ENCODE data around the gene HSBP1.

HSBP1 gene

DNA sequence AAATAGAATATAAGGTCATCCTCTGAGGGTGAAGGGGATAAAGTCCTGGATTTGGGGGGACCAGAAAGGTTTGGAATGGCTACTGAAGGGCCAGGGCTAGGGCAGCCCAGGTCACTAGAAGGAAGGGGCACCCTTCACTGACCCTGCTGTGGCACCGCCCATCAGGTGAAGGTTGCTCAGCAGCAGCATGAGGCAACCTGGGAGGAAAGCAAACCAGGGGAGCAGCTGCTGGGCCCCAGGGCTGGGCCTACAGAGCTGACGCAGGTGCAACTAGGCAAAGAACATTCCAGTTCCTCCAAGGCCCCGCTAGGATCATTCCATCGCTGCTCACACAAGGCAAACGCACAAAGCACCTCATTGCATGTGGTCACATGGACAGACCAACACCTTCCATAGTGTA lies 3.4 kb upstream of the HSBP1 start:
- DNase-seq, result no peak

DNA sequence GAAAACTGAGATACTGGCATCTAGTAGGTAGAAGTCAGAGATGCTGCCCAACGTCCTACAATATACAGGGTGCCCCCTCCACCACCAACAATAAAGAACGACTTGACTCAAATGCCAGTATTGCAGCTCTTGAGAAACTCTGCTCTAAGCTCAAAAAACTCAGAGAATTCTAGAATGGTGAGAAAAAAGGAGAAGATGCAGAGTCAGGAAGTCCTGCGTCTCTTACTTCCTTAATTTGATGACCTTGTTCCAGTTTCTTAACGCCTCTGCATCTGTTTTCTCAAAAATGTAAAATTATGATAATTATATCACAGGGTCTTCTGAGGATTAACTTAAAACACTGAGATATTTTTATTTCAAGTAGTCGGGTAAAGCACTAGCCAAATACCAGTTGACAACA lies 1.7 kb upstream of the HSBP1 start:
- no peak for DNase-seq

DNA sequence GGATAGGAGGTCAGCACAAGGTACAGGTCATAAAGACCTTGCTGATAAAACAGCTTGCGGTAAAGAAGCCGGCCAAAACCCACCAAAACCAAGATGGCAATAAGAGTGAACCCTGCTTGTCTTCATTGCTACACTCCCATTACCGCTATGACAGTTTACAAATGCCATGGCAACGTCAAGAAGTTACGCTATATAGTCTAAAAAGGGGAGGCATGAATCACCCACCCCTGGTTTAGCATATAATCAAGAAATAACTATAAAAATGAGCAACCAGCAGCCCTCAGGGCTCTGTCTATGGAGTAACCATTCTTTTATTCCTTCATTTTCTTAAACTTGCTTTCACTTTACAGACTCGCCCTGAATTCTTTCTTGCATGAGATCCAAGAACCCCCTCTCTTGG lies 1.0 kb upstream of the HSBP1 start:
- DNase-seq, result no peak

DNA sequence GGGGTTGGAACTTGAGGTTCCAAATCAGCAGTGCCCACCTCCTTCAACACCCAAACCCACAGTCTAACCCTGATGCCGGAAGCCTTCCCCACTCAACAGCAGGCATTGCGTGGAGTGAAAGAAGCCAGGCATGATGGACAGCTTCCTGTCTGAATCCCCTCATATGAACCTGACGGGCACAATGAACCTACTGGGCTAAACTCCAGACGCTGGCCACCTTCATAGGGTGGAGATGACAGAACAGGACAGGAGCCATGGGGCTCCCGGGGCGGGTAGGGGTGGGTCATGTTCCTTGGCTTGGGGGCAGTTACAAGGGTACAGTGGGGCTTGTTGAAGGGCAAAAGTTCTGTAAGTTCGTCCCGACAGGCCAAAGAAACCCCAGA lies 460 bp upstream of the HSBP1 start:
- no peak for DNase-seq

DNA sequence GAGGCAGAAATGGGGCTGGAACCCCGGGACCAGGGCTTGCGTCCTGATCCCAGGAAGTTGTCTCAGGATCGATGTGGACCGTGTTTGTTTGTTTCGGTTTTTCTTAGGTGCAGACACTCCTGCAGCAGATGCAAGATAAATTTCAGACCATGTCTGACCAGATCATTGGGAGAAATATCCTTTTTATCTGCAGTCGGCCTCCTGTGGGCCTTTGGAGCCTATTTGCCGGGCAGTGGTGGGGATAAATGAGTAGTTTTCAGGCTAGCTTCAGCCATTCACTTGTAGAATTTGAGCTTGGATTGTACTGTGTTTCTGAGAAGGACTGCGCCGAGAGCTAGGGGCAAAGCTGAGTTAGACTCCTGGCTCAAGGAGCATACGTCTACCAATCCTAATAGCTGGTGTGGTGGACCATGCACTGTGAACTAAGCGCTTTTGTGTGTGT lies 816 bp downstream of the HSBP1 start:
- no peak for DNase-seq

DNA sequence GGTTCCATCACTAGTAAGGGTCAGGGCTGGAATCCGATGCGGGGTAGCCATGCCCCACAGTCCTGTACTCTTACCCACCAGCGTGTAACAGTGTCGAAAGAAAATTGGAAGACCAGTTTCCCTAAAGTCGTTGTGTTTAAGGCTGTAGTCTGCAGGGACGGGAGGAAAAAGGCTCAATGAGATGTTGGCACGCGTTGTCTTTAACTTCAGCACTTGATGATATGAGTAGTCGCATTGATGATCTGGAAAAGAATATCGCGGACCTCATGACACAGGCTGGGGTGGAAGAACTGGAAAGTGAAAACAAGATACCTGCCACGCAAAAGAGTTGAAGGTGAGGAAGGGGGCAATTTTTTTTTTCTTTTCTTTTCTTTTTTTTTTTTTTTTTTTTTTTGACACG lies 1.3 kb downstream of the HSBP1 start:
- no peak for DNase-seq

DNA sequence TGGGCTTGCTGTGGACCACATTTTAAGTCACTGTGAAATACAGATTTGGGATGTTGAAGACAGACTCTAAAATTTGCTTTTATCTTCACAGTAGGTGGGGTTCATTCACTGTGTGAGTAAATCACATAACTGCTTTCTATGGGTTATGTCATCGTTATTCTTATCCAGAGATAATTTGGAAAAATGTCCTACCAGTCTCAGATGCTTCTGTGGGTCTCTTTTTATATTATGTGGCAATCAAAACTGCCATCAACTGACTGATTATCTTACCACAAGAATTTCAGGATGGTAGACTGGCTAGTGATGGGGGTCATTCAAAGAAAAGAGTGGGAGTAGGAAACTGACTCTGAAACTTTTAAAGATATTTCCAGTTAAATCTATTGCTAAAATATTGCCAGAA lies 3.1 kb downstream of the HSBP1 start:
- DNase-seq, result no peak

DNA sequence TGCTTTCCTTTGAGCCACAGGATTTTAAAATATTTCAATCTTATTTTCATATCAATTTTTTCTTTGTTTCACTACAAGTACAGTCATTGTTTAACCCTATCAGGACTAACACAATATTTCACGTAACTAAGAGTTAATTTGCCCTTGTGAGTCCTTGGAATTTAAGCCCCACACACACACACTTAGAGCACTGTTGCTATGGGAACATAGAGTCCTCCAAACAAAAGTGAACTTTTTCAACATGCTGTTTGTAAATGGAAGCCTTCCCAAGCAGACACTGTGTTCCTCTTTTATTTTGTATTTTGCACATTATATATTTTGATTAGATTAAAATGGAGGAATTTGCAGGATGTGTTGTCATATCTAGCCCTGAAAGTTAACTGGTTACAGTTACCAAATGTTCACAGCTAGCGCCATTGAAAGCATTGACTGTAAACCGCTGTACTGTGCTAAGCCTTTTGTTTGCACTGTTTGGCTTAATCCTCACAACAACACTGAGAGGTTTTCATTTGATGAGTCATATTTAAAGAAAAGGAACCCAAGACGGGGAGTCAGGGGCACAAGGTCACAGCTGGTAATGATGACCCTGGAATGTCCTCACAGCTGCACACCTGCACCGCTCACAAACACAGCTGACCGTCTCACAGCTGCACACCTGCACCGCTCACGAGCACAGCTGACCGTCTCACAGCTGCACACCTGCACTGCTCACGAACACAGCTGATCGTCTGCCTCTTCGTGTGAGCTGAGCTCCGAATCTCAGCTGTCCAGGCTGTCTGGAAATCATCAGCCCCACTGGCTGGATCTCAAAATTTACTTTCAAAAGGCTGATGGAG lies 6.3 kb downstream of the HSBP1 start:
- DNase-seq, result no peak

DNA sequence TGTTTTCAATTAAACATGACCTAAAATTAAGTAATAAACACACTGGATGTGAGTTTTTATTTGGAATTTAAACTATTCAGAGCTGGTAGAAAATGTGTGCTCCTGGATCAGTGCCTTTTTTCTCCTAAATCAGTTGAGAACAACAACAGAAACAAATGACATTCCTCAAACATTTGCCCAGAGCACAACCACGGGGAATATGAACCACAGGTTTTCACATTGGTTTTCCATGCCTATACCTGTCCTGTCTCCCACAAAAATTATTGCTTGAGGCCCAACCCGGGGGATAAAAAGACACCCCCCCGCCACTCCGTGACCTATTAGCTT lies 6.8 kb downstream of the HSBP1 start:
- DNase-seq, result no peak

DNA sequence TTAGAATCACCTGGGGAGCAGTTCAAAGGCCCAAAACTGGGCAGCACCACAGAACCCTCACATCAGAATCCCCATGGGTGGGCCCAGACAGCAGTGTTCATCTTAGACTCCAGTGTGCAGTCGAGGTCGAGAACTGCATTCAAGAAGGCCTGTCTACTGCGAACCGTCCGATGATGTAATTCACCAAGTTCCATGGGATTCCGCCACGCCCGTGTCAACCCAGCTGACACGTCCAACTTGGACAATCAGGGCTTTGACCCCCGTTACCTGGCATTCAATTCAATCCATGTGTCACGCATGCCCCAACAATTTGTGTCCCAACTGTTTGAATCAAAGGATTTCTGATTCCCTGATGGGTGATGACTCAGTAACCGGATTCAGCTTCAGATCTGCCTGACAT lies 9.2 kb downstream of the HSBP1 start:
- DNase-seq, result no peak

DNA sequence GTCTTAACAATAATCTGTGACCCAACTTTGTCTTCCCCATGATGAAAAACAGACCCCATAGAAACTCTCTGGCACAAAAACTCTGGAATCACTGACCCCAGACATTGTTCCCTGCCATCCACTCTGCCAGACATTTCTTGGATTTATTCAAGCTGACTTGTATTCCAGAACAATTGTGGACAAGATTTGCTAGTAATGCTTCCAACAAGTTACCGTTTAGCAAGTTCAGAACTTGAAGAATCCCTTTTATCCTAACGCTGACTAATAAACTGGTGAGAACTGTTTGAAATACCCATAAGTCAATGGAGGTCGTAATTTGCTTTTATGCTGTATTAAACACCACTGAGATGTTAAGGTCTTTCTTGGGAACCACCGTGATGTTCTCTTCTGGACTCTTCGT lies 10.5 kb downstream of the HSBP1 start:
- no peak for DNase-seq

DNA sequence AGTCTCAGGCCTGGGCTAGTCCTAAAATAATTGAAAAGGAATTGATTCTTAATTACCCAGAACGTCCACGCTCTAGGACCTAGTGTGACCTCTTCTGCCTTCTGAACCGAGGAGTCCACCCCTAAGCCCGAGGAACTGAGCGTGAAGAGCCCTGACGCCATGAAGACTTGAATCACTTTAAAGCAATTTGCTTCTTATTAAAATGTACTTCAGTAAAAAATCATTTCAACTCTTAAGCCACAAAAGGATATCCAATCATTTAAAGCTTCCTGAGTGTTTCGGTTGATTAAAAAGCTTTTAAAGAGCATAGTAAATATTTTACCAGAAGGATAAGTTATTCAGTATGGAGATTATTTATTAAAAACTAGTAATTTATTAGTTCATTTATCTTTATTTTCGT lies 11.6 kb downstream of the HSBP1 start:
- DNase-seq, result no peak

DNA sequence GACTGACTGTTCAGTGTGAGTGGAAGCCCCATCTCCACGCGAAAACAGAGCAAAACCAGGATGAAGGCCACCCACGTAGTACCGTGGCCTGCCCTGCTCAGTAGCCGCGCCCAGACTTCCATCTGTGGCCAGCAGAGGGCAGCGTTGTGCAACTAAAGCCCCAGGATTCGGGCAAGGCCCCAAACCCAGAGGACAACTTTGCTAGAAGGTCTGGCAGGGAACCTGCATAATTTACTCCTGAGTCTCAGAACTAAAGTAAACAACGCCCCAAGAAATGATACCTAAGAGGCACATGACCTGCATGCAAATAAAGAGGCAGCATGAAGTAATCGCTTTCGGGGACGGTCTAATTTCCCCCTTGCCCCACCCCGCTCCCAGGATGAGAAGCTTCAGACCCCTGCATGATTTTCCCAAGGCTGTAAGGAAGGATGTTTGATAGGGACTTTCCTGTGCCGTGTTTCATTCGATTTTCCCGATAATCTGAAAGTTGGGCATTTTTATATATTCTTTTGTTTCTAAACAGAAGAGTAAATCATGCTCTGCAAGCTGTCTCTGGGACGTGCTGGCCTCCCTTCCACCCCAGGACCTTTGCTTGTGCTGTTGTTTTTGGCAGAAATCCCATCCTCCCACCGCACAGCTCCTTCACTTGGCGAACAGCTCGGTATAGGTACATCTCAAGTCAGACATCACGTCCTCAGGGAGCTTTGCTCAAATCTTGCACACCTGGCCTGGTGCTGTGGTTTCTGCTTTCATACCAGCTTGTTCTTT lies 18.6 kb downstream of the HSBP1 start:
- peak; percentile 44 for DNase-seq

DNA sequence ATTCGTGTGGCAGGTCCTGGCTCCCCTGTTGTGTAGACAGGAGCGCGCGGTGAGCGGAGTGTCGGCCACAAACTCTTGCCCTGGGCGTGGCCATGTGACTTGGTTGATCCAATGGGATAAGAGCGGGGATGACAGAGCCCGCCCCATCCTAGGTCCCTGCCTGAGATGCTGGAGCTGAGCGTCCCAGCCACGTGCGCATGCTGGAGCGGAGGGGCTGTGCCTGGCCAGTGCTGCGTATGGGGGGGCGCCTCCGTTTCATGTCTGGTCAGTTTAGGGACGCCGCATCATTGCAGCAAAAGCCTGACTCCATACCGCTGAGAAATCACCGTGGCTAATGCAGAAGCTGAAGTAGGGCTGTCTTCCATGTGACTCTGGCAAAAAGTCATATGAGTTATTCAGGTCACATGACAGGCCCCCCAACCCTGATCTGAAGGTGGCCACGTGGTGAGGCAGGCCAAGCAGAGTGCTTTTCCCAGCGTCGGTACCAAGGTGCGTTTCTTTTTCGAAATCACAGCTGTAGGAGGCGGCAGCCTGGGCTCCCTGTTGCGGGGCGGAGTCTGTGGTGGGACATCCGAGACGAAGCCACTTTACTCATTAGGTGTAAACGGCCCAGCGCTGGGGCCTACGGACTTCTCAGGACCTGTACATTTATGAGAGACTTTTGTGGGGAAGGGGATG lies 22.5 kb downstream of the HSBP1 start:
- no peak for DNase-seq

DNA sequence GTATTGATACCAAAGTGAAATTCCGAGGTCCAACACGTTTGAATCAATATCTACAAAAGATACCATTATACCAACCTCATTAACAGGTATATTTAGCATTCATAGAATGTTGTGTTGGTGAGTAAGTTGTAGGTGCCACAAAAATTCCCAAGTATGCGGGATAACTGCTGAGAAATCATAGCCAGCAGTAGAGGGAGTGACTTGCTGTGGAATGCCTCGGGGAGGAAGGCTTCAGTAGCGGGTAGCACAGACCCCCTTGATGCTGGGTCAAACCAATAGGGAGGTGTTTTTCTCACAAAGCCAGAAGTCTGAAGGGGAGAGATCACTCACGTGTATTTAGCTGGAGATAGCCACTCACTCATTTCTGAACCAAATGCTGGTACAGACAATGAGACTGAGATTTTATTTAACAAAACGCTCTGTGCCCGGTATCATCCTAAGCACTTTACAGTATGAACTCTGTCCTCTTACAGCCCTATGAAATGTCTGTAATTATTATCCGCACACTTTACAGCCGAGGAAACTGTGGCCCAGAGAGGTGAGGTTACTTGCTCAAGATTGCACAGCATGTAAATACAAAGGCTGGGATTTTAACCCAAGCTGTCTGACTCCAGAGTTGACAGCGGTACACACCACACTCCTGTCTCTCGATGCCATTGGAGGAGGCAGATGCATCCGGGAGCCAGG lies 23.1 kb downstream of the HSBP1 start:
- DNase-seq, result no peak

DNA sequence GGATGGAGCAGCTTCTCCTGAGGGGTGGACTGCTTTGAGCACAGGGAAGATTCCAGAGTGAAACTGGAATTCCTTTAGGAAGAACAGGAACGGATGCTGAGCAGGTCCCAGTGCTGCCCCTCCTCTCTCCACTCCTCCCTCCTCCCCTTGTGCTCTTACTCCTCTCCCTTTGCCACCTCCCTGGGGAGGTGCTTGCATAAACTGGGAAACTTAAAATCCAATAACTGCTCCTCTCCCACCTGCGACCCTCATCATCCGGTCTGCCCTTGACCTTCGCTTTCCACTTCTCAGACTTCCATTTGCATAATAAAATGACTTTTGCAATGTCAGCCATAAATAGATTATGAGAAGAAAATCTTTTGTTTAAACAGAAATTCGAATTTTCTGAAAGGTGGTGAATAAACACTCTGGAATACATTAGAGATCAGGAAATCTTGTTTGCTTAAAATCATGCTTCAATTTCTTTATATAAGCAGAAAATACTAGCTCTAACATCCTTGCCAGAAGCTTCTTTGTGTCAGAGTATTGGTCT lies 23.7 kb downstream of the HSBP1 start:
- DNase-seq, result no peak

DNA sequence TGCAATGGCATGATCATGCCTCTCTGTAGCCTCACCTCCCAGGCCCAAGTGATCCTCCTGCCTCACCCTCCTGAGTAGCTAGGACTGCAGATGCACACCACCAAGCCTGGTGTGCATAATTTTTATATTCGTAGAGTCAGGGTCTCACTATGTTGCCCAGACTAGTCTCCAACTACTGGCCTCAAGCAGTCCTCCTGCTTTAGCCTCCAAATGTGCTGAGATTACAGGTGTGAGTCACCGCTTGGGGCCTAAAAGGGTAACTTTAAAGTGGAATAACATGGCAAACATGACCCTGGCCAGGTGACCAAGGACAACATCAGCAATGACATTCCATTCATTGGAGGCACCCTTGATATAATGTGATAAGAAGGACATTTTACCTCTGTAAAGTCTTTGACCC lies 26.1 kb downstream of the HSBP1 start:
- DNase-seq, result no peak

DNA sequence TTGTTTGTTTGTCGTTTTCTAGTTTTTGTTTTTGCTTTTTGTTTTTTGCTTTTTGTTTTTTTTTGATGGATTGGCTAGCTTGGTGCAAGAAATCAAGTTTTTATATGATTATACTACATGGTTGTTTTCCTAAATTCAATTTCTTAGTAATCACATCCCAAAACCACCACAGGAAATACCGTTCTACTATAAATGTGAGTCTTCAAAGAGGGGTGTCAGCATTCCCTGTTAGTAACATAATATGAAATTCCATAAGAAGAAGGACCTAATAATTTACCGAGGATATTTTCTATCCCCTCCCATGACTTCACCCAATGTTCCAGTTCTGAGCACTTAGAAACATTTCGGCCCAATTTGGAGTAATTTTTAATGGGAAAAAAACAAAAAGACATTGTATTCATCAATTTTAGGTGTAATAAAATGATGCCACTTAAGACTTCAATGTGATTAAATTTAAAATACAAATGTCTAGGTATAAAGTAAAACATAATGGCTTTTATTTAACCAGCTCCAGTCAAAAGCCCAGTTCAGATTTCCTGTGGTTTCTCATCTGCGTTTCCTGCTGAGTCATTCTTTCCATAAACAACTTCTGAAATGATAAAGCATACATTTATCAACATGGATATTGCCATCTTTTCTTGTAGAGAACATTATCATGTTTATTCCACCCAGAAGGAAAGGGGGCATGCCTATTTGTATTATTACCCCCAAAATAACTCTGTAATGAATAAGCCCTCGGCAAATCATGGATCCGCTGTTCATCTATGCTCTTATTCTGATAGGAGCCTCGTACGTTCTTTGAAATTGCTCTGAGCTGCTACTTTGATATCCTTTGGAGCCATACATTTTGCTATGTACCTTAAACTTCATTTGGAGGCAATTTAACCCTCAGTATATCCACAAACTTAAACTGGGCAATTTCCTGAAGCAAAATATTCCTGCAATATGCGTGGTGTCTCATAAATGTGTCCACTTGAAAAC lies 28.1 kb downstream of the HSBP1 start:
- DNase-seq, result peak; percentile 66

DNA sequence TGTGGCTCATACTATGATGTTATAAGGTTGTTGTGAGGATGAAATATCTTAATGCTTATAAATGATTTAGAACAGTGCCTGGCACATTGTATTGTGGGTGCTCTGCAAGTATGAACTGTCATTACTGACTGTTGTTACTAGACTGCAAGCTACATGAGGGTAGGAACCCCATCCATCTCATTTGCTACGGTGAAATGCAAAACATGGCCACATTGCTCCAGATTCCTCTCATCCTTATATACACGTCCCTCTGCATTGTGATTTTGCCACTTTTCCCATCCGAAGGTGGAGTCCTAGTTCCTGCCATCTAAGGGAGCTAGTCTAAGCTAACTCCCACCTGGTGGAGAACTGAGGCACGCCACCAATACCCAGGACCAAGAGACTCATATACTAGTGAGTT lies 29.8 kb downstream of the HSBP1 start:
- no peak for DNase-seq

DNA sequence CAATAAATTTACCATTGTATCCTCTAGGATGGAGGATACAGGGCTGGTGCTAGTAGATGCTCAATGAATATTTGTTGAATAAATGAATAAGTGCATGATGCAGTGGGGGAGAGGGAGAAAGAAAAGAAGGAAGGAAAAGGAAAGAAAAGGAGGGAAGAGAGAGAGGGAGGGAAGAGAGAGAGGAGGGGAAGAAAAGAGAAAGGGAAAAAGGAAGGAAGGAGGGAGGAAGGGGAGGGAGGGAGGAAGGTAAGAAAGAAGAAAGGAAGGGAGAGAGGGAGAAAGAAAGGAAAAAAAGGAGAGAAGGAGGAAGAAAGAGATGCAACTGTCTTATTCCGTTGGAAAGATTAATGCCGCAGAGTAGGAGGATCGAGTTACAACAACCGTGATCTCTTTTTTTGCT lies 30.4 kb downstream of the HSBP1 start:
- DNase-seq, result no peak

DNA sequence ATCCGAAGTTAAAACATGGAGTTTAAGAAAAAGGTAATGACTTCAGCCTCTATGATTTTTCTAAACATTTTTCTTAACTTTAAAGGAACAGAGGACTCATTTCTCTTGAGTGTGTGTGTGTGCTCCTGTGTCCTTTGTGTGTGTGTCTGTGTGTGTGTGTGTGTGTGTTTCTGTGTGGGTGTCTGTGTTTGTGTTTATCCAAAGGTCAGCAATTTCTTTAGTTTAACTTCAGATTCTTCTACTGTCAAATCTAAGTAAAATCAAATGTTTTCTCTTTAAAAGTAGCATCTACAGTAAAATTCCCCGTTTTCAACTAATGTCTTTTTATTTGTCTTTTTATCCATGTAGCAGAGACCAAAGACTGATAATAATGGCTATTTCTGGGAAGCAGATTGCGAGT lies 31.8 kb downstream of the HSBP1 start:
- no peak for DNase-seq

DNA sequence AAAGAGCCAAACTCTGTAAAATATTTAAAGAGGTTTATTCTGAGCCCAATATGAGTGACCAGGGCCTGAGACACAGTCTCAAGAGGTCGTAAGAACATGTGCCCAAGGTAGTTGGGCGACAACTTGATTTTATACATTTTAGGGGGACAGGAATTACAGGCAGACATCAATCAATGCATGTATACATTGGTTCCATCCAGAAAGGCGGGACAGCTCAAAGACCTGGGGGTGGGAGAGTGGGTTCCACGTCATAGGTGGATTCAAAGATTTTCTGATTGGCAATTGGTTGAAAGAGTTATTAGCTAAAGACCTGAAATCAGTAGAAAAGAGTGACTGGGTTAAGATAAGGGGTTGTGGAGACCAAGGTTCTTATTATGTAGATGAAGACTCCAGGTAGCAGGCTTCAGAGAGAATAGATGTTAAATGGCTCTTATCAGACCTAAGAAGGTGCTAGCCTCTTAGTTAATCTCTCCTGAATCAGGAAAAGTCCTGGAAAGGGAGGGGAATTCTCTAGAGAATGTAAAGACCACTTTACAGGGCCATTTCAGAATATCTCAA lies 32.4 kb downstream of the HSBP1 start:
- no peak for DNase-seq
